NCI-H2196 (cell line): ENCODE results near the gene ULK4.
"Not testable (repeated sequence)": the region's sequence is repeated elsewhere in the genome, so short reads cannot be mapped to it uniquely, and the experiment has no call there.

Experiments
- DNase-seq: peaks from one replicate; lab custom pipeline; 2025; ENCODE audit not compliant: unreplicated experiment; lab: John Stamatoyannopoulos, UW

The ULK4 gene

DNA sequence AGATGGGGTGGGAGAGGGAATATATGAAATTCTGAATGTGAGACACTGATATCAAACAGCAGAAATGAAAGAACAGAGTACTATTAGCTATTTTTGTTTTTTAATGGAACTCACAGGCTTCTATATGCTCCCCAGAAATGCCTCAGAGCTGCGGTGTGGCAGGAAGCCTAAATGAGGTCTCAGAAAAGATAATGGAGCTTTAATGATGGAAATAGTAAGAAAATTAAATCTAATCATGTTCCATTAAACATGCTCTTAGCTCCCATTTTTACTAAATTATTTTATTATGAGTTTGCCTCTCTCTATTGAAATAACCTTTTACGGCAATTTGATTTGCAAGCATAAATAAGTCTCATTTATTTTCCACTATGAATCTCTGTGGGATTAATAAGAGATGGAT, 378.9 kb downstream of the ULK4 start:
- DNase-seq, result no peak

- no peak for DNase-seq
These were observed 380.2 kb downstream of the ULK4 start for GRCh38 chr3:41581700-41582099.

GRCh38 chr3:41580274-41580959, 381.5 kb downstream of the ULK4 start:
- no peak for DNase-seq

- no peak for DNase-seq
These were observed 382.0 kb downstream of the ULK4 start for GRCh38 chr3:41579861-41580260.

GRCh38 chr3:41578798-41579197, 383.1 kb downstream of the ULK4 start:
- DNase-seq, result no peak

GRCh38 chr3:41575724-41576123, 386.2 kb downstream of the ULK4 start:
- DNase-seq, result no peak

DNA sequence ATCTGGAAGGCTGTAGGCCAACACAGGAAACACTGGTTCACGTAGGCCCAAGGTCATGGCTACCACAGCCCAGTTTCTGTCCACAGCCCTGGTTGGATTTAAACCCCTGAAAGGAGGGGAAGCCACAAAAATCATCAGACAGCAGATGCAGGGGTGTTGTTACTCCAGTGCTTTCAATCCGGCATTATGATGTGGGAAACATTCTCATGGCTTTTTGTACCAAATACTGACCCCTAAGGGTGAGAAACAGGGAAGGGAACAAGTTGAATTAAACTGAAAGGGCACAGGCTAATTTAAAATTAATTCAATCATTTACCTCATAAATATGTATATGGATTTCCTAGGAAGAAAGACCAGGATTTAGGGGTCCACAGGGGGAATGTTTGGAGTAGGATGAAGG, 387.0 kb downstream of the ULK4 start:
- no peak for DNase-seq

- no peak for DNase-seq
These were observed 388.3 kb downstream of the ULK4 start for GRCh38 chr3:41573591-41573990.

DNA sequence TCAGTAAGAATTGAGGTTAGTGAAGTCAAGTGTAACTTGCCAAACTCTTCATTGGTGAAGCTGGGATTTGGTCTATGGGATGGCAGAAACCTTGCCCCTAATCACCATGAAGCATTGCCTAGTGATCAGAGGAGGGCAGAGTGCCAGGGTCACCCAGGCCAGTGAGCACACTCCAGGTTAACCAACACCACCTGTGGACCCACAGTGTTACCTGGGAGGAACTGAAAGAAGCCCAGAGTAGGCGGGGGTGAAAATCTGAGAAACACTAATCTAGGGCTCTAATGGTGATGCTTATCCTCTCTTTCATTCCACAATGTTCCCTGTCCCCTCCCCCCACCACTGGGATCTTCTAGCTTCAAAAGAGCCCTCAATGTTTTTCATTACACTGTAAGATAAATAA, 389.8 kb downstream of the ULK4 start:
- no peak for DNase-seq

- no peak for DNase-seq
These were observed 392.1 kb downstream of the ULK4 start for GRCh38 chr3:41569632-41570305.

DNA sequence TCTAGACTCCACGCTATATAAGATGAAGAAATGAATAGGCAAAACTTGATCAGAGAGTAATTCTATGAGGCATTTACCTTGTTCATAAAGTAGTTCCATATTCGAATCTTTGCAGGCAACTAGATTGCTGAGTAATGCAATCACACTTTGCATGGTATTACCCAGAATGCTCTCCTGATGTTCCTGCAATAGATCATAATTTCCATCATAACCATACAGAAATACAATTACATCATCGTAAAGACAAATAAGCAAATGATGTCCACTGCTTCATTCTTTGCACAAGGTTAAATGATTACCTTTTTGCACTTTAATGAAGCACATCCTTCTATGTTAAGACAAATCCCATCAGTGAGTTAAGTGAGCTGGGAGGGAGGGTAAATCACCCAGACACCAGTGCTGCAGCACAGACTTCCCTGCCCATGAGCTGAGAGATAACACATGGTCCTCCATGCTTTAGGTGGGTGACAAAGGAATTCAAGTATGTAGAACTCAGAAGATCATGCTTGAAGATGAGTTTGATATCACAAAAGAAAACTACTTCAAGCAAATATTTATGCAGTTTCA, 395.9 kb downstream of the ULK4 start:
- no peak for DNase-seq

DNA sequence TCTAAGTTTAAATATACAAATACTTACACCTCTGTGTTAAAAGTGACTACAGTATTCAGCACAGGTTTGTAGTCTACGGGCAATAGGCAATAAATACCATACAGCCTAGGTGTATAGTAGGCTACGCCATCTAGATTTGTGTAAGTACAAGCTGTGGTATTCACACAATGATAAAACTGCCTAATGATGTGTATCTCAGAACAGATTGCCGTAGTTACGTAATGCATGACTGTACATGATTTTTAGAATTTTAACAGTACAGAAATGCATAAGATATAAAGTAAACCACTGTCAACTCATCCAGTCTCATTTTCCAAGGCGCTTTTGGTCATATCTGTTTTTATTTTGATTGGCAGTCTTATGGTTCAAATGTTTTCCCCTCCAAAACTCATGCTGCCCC, 396.9 kb downstream of the ULK4 start:
- DNase-seq, result no peak

DNA sequence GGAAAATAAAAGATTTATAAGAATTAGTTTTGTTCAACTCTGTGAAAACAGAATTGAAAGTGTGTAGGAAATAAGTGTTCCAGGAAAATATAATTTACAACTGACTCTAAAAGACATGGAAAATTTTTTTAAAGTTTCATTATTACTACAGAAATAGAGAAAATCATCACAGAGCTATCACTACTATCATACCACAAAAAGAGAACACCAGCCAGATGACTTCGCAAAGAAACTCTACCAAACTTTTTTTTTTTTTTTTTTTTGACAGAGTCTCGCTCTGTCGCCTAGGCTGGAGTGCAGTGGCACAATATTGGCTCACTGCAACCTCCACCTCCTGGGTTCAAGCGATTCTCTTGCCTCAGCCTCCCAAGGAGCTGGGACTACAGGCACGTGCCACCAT, 405.7 kb downstream of the ULK4 start:
- not testable (repeated sequence) for DNase-seq

DNA sequence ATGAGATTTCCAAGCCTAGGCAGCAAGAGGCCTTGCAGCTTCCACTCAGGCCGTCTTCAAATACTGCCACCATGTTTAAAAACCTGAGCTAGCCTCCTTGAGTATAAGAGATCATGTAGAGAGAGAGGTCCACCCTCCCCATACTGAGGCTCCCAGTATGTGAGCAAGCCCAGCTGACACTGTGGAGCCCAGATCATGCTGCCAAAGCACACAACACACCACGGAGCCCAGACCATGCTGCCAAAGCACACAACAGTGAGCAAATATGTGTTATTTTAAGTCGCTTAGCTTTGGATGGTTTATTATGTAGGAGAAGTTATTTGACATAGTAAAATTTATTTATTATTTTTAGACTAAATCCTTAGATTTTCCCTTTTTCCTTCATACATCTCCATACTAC, 428.9 kb downstream of the ULK4 start:
- no peak for DNase-seq

DNA sequence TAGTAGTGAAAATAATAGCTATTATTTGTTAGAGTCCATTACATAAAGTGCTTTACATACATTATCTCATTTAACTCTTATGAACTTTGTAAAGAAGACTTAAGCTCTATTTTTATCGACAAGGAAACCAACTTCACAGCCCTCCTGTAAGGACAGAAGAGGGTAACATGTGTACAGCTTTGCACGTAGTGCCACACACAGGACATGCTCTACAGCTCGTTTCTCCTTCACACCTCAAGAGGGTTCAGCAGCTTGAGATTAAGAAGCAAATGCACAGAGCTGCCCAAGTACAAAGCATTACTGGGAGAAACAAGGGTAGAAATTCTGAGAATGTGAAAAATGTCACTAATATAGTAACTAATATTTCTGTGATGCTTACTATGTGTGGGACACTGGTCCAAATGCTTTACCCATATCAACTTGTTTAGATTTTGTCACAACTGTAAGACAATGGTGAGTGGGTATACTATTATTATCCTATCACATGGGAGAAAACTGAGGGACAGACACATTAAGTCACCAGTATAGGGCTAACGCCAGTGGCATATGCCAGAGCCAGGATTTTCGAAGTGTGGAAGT, 434.8 kb downstream of the ULK4 start:
- DNase-seq, result no peak

GRCh38 chr3:41525303-41526064, 436.4 kb downstream of the ULK4 start:
- no peak for DNase-seq

DNA sequence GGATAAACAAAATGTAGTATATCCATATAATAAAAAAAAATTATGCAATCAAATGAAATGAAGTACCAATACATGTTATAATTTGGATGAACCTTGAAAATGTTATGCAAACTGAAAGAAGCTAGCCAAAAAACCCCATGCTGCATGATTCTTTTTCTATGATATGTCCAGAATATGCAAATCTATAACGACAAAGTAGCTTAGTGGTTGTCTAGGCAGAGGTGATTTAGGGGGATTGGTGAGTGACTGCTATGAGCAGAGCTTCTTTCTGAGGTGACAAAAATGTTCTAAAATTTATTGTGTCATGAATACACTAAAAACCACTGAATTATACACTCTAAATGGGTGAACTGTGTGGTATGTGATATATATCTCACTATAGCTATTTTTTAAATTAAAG, 438.0 kb downstream of the ULK4 start:
- no peak for DNase-seq

GRCh38 chr3:41522612-41523011, 439.3 kb downstream of the ULK4 start:
- DNase-seq, result no peak

GRCh38 chr3:41521010-41521655, 440.8 kb downstream of the ULK4 start:
- no peak for DNase-seq

- no peak for DNase-seq
These were observed 442.2 kb downstream of the ULK4 start for GRCh38 chr3:41519746-41520145.

DNA sequence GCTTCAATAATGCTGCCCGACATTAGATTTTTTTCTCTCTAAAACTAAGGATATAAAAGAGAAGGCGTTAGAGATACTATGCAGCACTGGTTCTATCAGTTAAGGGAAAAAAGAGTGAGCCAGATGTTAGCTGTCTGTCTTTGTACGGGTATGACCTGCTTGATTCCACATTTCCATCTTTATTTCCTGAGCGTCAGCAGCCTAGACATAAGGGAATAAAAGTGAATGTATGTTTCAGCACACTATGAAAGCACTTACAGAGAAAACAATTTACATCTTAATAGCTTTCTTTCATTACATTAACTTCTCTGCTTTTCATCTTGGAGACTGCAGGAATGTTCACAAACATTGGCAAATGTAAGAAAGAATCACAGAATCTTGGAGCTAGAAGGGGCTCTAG, 443.3 kb downstream of the ULK4 start:
- DNase-seq, result no peak
